Activated CD8-positive, alpha-beta memory T cell treated with anti-CD3 and anti-CD28 coated beads, Interleukin-2, amount 10 ng/mL, durations not matched to agents 7 days and 5 days (primary cell): Measurements from ENCODE around the gene WASHC4. TPM values are rescaled to one million over a fixed set of nuclear protein-coding genes. Genes with fewer than 3 reads are reported as not detected.
"Not testable (repeated sequence)": the region's sequence is repeated elsewhere in the genome, so short reads cannot be mapped to it uniquely, and the experiment has no call there.

ENCODE experiments used
- ATAC-seq: fragments of 150-1000 bp; cut with Tn5 transposase; one replicate; pipeline ENCODE4 v1.10.0; 2021; ENCODE audit warnings: moderate library complexity
- CTCF ChIA-PET: fragments of 350-600 bp; sonication (Branson Sonifier 250); formaldehyde crosslinking; loops from one replicate; lab custom pipeline; 2021; ENCODE audit warnings: antibody characterized with exemption; lab: Charles Lee
- DNase-seq: peaks from one replicate; pipeline ENCODE4 v3.0.0-alpha.2; 2020
- H3K27ac Mint-ChIP-seq: one replicate; pipeline ENCODE4 v1.8.0; 2021; ENCODE audit warnings: mild to moderate bottlenecking, mixed read lengths
- H3K27me3 Mint-ChIP-seq: one replicate; pipeline ENCODE4 v1.8.0; 2021; ENCODE audit warnings: mixed read lengths
- H3K36me3 Mint-ChIP-seq: one replicate; pipeline ENCODE4 v1.8.0; 2021; ENCODE audit warnings: mild to moderate bottlenecking, mixed read lengths
- H3K4me1 Mint-ChIP-seq: one replicate; pipeline ENCODE4 v1.8.0; 2021; ENCODE audit warnings: mixed read lengths
- H3K4me3 Mint-ChIP-seq: one replicate; pipeline ENCODE4 v1.8.0; 2021; ENCODE audit warnings: mild to moderate bottlenecking, moderate library complexity, mixed read lengths
- H3K9me3 Mint-ChIP-seq: one replicate; pipeline ENCODE4 v1.8.0; 2022; ENCODE audit warnings: low read depth, mixed read lengths
- total RNA-seq, 2 experiments: library from RNA; stranded (reverse); gene quantifications; one replicate each; pipeline ENCODE4 v1.2.3, GENCODE V29; 2021

Gene WASHC4
- total RNA-seq, 2 experiments from 2014 or later: 40.1 to 45.6 TPM

DNA sequence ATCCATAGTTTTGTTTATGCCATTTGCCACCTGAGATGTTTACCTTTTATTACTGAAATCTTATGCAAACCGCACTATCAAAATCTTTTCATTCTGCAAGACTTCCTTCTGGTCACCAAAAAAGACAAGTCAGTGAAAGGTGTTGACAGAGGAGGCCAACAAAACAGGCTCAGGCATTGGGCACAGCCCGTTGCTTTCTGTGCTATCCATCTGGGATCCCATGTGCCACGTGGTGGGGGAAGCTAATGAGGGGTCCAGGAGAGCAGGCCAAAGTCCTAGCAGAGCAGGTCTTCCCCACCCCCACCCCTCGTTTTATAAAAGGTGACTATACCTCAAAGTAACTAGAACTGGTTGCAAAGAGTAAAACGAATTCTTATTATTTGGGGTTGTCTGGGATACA lies 24.5 kb upstream of the WASHC4 start:
- Mint-ChIP-seq H3K27me3 (peaks cover 44% of the 10 kb centered on the region), H3K27ac (no peak overlapping the region), H3K36me3 (no peaks in the 10 kb centered on the region), H3K9me3 (no peaks in the 10 kb centered on the region), H3K4me3 (no peak overlapping the region), H3K4me1 (peaks cover 5% of the 10 kb centered on the region)
- DNase-seq (no peak), ATAC-seq (no peak)
- CTCF ChIA-PET: no interaction called here

- Mint-ChIP-seq H3K27ac (peak overlapping the region; percentile 11), H3K4me3 (peak overlapping the region; percentile 73), H3K4me1 (peaks cover 5% of the 10 kb centered on the region), H3K9me3 (no peaks in the 10 kb centered on the region), H3K27me3 (peaks cover 42% of the 10 kb centered on the region), H3K36me3 (no peaks in the 10 kb centered on the region)
- CTCF ChIA-PET: interaction anchor here (1.5 kb wide), 1 partner anchor 31 kb away, joined by 3 read pairs; no protein-coding TSS in a partner anchor
- ATAC-seq (no peak), DNase-seq (no peak)
These were observed 23.9 kb upstream of the WASHC4 start for GRCh38 chr12:105083551-105084105.

DNA sequence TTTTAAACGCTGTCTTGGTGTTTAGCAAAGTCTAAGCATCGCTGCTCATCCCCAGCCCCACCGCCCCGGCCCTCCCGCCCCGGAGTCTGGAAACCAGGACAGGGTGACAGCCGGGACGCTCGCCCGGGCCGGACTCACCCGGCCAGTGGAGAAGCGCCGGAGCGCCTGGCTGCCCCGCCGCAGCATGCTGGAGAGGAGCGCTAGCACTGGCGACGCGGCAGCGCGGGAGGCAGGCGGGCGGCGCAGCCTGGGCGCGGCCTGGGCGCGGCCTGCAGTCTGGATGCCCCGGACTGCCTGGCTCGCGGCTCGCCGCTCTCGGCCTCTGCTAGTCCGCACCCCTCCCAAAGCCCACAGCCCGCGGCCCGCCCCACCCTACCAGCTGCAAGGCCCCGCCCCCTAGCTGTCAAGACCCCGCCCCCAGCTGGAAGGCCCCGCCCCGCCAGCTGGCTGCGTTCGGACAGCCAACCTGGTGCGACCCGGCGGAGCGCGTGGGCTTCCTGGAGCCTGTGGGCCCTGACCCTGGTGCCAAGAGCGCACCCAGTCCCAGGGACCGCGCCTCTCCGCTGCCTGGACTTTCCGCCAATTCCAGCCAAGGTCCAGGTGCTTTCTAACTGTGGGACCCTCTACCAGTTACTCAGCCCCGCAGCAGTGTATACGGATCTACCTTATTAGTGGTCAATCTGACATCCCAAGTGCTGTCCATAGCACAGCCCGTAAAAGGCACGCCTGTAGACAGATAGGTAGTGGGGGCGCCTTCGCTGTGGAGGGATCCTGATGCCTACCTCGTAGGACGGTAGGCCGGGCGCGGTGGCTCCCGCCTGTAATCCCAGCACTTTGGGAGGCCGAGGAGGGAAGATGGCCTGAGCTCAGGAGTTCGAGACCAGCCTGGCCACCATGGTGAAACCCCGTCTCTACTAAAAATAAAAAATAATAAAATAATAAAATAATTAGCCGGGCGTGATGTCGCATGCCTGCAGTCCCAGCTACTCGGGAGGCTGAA lies 23.0 kb upstream of the WASHC4 start, which contains the start of gene ALDH1L2:
TSS of gene ALDH1L2 (minus strand) at position 208 of the 1,000 bp plus-strand sequence. CDS start at position 186, 22 bp downstream.
- Mint-ChIP-seq H3K4me1 (peaks cover 5% of the 10 kb centered on the region), H3K27ac (peak within 1 kb of the TSS; percentile 11), H3K36me3 (no peaks in the 10 kb centered on the region), H3K4me3 (peak within 1 kb of the TSS; percentile 73), H3K27me3 (peaks cover 36% of the 10 kb centered on the region), H3K9me3 (no peaks in the 10 kb centered on the region)
- peak; percentile 71 for DNase-seq
- CTCF ChIA-PET: interaction anchor here (1.5 kb wide), 1 partner anchor 32 kb away, joined by 3 read pairs; no protein-coding TSS in a partner anchor
- peak; percentile 97 for ATAC-seq

- H3K4me3 Mint-ChIP-seq: peak overlapping the region; percentile 1
- no peak for DNase-seq
- H3K36me3 Mint-ChIP-seq: no peaks in the 10 kb centered on the region
- H3K27ac Mint-ChIP-seq: no peak overlapping the region
- no peaks in the 10 kb centered on the region for H3K9me3 Mint-ChIP-seq
- peaks cover 38% of the 10 kb centered on the region for H3K27me3 Mint-ChIP-seq
- H3K4me1 Mint-ChIP-seq: peaks cover 5% of the 10 kb centered on the region
- ATAC-seq: no peak
- CTCF ChIA-PET: no interaction called here
These were observed 22.0 kb upstream of the WASHC4 start for GRCh38 chr12:105085501-105085900.

DNA sequence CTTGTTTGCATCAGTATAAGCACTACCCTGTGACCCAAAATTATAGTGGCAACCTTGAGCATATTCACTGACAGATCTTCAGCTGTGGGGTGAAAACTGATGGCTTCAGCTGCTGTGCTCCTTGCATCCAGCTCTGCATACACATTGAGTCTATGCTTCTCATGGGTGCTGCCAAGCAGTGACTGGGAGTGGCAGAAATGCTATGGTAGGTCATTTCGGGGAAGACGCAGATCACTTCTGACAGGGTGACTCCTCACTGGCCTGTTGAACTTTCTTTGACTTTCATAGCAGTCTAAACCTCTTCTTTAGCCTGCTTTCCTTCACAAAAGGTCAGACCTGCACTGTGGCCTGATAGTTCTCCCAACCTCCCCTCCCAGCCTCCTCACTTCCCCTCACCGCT lies 17.7 kb upstream of the WASHC4 start:
- Mint-ChIP-seq H3K27ac (no peak overlapping the region), H3K36me3 (peaks cover 2% of the 10 kb centered on the region), H3K4me3 (no peak overlapping the region), H3K27me3 (peaks cover 33% of the 10 kb centered on the region), H3K9me3 (peaks cover 2% of the 10 kb centered on the region), H3K4me1 (no peaks in the 10 kb centered on the region)
- ATAC-seq: no peak
- no peak for DNase-seq
- CTCF ChIA-PET: no interaction called here

- H3K4me1 Mint-ChIP-seq: no peaks in the 10 kb centered on the region
- H3K9me3 Mint-ChIP-seq: peaks cover 5% of the 10 kb centered on the region
- peaks cover 33% of the 10 kb centered on the region for H3K27me3 Mint-ChIP-seq
- no peak for DNase-seq
- H3K27ac Mint-ChIP-seq: no peak overlapping the region
- H3K4me3 Mint-ChIP-seq: no peak overlapping the region
- CTCF ChIA-PET: no interaction called here
- H3K36me3 Mint-ChIP-seq: peaks cover 2% of the 10 kb centered on the region
- ATAC-seq: no peak
These were observed 17.2 kb upstream of the WASHC4 start for GRCh38 chr12:105090361-105090760.

- CTCF ChIA-PET: no interaction called here
- no peak overlapping the region for H3K27ac Mint-ChIP-seq
- ATAC-seq (no peak), DNase-seq (no peak)
- peaks cover 13% of the 10 kb centered on the region for H3K9me3 Mint-ChIP-seq
- peaks cover 31% of the 10 kb centered on the region for H3K27me3 Mint-ChIP-seq
- H3K36me3 Mint-ChIP-seq: peaks cover 4% of the 10 kb centered on the region
- no peak overlapping the region for H3K4me3 Mint-ChIP-seq
- H3K4me1 Mint-ChIP-seq: no peaks in the 10 kb centered on the region
These were observed 15.9 kb upstream of the WASHC4 start for GRCh38 chr12:105091476-105092206.

- ATAC-seq: no peak
- no peak for DNase-seq
- H3K4me3 Mint-ChIP-seq: no peak overlapping the region
- CTCF ChIA-PET: no interaction called here
- peaks cover 31% of the 10 kb centered on the region for H3K27me3 Mint-ChIP-seq
- H3K36me3 Mint-ChIP-seq: peaks cover 4% of the 10 kb centered on the region
- no peak overlapping the region for H3K27ac Mint-ChIP-seq
- H3K4me1 Mint-ChIP-seq: no peaks in the 10 kb centered on the region
- peaks cover 13% of the 10 kb centered on the region for H3K9me3 Mint-ChIP-seq
These were observed 15.2 kb upstream of the WASHC4 start for GRCh38 chr12:105092336-105092735.

DNA sequence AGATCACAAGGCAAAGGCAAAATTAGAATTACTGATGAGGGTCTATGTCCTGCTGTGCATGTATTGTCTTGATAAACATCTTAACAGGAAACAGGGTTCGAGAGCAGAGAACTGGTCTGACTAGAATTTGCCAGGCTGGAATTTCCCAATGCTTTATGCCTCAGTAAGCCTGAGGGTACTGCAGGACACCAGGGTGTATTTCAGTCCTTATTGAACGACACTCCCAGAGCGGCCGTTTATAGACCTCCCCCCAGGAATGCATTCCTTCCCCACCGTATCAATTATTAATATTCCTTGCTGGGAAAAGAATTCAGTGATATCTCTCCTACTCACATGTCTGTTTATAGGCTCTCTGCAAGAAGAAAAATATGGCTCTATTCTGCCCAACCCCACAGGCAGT lies 12.2 kb upstream of the WASHC4 start:
- H3K27ac Mint-ChIP-seq, H3K4me1 Mint-ChIP-seq, ATAC-seq, H3K4me3 Mint-ChIP-seq, DNase-seq, H3K36me3 Mint-ChIP-seq, CTCF ChIA-PET: not testable (repeated sequence)
- Mint-ChIP-seq H3K9me3 (peaks cover 13% of the 10 kb centered on the region), H3K27me3 (peaks cover 57% of the 10 kb centered on the region)

- no peak for DNase-seq
- Mint-ChIP-seq H3K4me3 (no peak overlapping the region), H3K27me3 (peaks cover 54% of the 10 kb centered on the region), H3K4me1 (no peaks in the 10 kb centered on the region), H3K9me3 (peaks cover 11% of the 10 kb centered on the region), H3K36me3 (peaks cover 3% of the 10 kb centered on the region), H3K27ac (no peak overlapping the region)
- no peak for ATAC-seq
- CTCF ChIA-PET: no interaction called here
These were observed 8.2 kb upstream of the WASHC4 start for GRCh38 chr12:105099356-105099755.

DNA sequence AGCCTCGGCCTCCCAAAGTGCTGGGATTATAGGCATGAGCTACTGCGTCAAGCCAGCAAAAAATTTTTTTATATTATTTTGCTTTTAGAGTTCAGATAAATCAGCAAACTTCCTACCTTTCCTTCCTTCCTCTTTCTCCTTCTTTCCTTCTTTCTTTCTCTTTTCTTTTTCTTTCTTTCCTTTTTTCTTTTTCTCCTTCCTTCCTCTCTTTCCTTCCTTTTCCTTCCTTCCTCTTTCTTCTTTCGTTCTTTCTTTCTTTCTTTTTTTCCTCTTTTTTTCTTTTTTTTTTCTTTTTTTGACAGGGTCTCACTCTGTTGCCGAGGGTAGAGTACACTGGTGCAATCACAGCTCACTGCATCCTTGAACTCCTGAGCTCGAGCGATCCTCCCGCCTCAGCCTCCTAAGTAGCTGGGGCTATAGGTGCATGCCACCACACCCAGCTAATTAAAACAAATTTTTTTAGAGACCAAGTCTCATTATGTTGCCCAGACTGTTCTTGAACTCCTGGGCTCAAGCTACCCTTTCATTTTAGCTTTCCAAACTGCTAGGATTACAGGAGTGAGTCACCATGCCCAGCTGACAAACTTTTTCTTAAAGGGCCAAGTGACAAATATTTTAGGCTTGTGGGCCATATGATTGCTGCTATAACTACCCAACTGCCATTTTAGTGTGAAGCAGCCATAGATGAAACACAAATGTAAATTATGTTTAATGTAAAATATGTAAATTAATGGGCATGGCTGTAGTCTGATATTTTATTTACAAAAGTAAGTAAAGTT lies 7.1 kb upstream of the WASHC4 start:
- CTCF ChIA-PET: interaction anchor here (0.8 kb wide), 1 partner anchor 1504 kb away, joined by 4 read pairs; no protein-coding TSS in a partner anchor
- ATAC-seq: no peak
- H3K9me3 Mint-ChIP-seq: peaks cover 11% of the 10 kb centered on the region
- no peak overlapping the region for H3K4me3 Mint-ChIP-seq
- no peak overlapping the region for H3K27ac Mint-ChIP-seq
- peaks cover 59% of the 10 kb centered on the region for H3K27me3 Mint-ChIP-seq
- H3K36me3 Mint-ChIP-seq: peaks cover 4% of the 10 kb centered on the region
- no peak for DNase-seq
- no peaks in the 10 kb centered on the region for H3K4me1 Mint-ChIP-seq

DNA sequence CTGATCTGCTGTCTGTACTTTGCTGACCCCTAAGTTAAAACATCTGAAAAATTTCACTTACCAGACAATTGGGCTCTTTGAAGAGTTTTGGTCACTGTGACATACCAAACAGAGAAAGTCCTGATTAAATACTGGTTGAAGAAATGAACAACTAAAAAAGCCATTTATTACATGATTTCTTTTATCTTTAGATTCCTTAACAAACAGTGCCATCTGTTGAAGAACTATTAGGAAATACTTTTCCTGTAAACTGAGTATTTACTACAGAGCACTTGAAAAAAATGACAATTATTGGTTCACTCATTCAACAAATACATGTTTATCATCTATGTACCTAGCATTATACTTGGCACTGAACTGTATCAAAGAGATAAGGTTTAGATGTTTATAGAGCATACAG lies 6.5 kb upstream of the WASHC4 start:
- DNase-seq (no peak), ATAC-seq (no peak)
- CTCF ChIA-PET: interaction anchor here (0.8 kb wide), 1 partner anchor 1503 kb away, joined by 4 read pairs; no protein-coding TSS in a partner anchor
- Mint-ChIP-seq H3K27ac (no peak overlapping the region), H3K4me1 (no peaks in the 10 kb centered on the region), H3K36me3 (peaks cover 2% of the 10 kb centered on the region), H3K9me3 (peaks cover 8% of the 10 kb centered on the region), H3K4me3 (no peak overlapping the region), H3K27me3 (peaks cover 59% of the 10 kb centered on the region)
